Activated naive CD8-positive, alpha-beta T cell treated with anti-CD3 and anti-CD28 coated beads, Interleukin-2, amount 50 U/mL, for 24 hours (primary cell): ENCODE data around the gene LRP8.
"Not testable (repeated sequence)": the region's sequence is repeated elsewhere in the genome, so short reads cannot be mapped to it uniquely, and the experiment has no call there.

Source experiments
- ATAC-seq: fragments of 150-1000 bp; cut with Tn5 transposase; one replicate; pipeline ENCODE4 v1.10.0; 2021
- DNase-seq: peaks from one replicate; pipeline ENCODE4 v3.0.0; 2021
- H3K27ac Mint-ChIP-seq: one replicate; pipeline ENCODE4 v1.8.0; 2021; ENCODE audit warnings: mild to moderate bottlenecking, mixed read lengths
- H3K27me3 Mint-ChIP-seq: one replicate; pipeline ENCODE4 v1.8.0; 2021; ENCODE audit warnings: mixed read lengths
- H3K36me3 Mint-ChIP-seq: one replicate; pipeline ENCODE4 v1.8.0; 2021; ENCODE audit warnings: low read depth, mixed read lengths
- H3K4me1 Mint-ChIP-seq: one replicate; pipeline ENCODE4 v1.8.0; 2021; ENCODE audit warnings: mixed read lengths
- H3K4me3 Mint-ChIP-seq: one replicate; pipeline ENCODE4 v1.8.0; 2021; ENCODE audit warnings: mild to moderate bottlenecking, moderate library complexity, mixed read lengths
- H3K9me3 Mint-ChIP-seq: one replicate; pipeline ENCODE4 v1.8.0; 2021; ENCODE audit warnings: mixed read lengths

The LRP8 gene

GRCh38 chr1:53288002-53288789 is 39.7 kb downstream of the LRP8 start:
- H3K36me3 Mint-ChIP-seq, result peaks cover 8% of the 10 kb centered on the region
- H3K27me3 Mint-ChIP-seq, result no peaks in the 10 kb centered on the region
- peaks cover 14% of the 10 kb centered on the region for H3K4me1 Mint-ChIP-seq
- ATAC-seq (no peak), DNase-seq (no peak)
- no peak overlapping the region for H3K27ac Mint-ChIP-seq
- no peaks in the 10 kb centered on the region for H3K9me3 Mint-ChIP-seq
- H3K4me3 Mint-ChIP-seq, result no peak overlapping the region

DNA sequence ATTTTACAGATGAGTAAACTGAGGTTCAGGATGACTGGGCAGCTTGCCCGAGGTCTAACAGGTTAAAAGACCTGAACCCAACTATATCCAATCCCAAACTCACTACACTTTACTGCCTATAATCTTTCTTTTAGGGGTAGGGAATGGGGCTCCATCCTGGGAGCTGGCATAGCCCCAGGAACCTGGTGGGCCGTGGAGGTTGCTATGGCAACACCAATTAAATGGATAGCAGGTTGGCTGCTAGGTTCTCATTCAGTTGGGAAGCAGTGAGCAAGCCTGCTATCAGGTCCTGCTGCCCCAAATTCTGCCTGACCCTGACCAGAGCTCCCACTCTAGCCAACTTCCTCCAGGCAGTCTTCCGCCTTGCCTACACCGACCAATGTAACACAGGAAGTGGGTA is 40.9 kb downstream of the LRP8 start:
- Mint-ChIP-seq H3K27me3 (no peaks in the 10 kb centered on the region), H3K4me1 (peaks cover 5% of the 10 kb centered on the region), H3K9me3 (no peaks in the 10 kb centered on the region), H3K27ac (no peak overlapping the region), H3K4me3 (no peak overlapping the region), H3K36me3 (peaks cover 8% of the 10 kb centered on the region)
- ATAC-seq (no peak), DNase-seq (no peak)

- peaks cover 8% of the 10 kb centered on the region for H3K36me3 Mint-ChIP-seq
- ATAC-seq, result peak; percentile 47
- H3K27ac Mint-ChIP-seq, result no peak overlapping the region
- no peak for DNase-seq
- H3K4me1 Mint-ChIP-seq, result peaks cover 5% of the 10 kb centered on the region
- H3K27me3 Mint-ChIP-seq, result no peaks in the 10 kb centered on the region
- H3K4me3 Mint-ChIP-seq, result no peak overlapping the region
- H3K9me3 Mint-ChIP-seq, result no peaks in the 10 kb centered on the region
Observed at GRCh38 chr1:53285969-53286760, 41.7 kb downstream of the LRP8 start.

DNA sequence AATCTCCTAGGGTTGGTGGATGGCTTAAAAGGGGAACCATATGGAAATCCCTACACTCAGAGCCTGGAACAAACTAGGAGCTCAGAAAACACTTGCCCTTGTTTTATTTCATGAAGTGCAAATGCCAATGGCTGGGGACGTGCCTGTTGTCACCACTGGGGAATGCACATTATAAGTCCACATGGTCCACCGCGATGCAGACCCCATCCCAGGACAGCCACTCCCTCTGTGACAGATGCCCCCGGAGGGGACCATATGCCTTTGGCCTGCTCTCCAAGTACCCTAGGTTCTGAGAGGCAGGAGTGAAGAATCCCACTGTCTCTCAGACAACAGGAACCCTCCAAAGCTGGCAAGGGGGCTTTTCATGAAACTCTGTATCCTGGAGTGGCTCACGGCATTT is 42.3 kb downstream of the LRP8 start:
- Mint-ChIP-seq H3K9me3 (no peaks in the 10 kb centered on the region), H3K27ac (no peak overlapping the region), H3K36me3 (peaks cover 11% of the 10 kb centered on the region), H3K27me3 (no peaks in the 10 kb centered on the region), H3K4me3 (no peak overlapping the region), H3K4me1 (peaks cover 5% of the 10 kb centered on the region)
- DNase-seq (no peak), ATAC-seq (no peak)

DNA sequence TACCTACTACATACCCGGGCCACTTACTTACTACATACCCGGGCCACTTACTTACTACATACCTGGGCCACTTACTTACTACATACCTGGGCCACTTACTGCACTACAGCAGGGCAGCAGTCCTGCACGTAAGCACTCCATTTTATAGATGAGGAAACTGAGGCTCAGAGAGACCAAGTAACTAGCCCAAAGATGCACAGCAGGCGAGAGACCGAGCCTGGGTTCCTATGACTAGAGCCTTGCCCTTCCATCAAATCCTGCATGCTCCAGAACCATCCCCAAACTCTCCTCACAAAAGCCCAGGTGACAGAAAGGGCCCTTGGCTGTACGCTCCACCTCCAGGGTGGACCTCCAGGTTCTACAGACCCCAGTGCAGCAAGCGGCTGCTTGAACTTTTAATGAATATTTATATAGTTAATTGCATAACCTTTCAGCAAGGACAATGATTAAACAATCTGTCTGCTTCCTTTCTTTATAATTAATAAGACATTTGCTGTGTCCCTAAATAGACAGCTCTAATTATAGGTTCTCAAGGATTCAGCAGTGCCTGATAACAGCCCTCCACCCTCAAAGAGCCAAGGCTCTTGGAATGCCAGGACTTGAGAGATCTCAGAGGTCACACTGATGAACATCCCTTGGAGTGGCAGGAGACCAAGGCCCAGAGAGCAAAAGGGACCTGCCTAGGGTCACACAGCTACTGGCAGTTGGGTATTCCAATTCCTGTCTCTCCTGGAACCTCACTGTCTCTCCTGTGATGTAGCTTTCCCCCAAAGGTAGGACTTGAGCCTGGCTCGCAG is 43.4 kb downstream of the LRP8 start:
- ATAC-seq (no peak), DNase-seq (no peak)
- Mint-ChIP-seq H3K36me3 (peaks cover 17% of the 10 kb centered on the region), H3K4me1 (peaks cover 5% of the 10 kb centered on the region), H3K9me3 (no peaks in the 10 kb centered on the region), H3K27me3 (no peaks in the 10 kb centered on the region), H3K27ac (no peak overlapping the region), H3K4me3 (no peak overlapping the region)

DNA sequence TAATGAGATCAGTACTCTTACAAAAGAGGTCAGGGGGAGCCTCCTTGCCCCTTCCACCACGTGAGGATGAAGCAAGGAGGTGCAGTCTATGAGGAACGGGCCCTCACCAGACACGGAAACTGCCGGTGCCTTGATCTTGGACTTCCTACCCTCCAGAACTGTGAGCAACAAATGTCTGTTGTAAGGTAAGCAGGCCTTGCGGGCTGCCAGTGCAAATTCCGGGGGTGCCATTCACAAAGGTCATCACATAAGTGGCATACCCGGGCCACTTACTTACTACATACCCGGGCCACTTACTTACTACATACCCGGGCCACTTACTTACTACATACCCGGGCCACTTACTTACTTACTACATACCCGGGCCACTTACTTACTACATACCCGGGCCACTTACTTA is 44.7 kb downstream of the LRP8 start:
- H3K27ac Mint-ChIP-seq, H3K4me1 Mint-ChIP-seq, DNase-seq, ATAC-seq, H3K4me3 Mint-ChIP-seq, H3K9me3 Mint-ChIP-seq, H3K27me3 Mint-ChIP-seq: not testable (repeated sequence)
- H3K36me3 Mint-ChIP-seq, result peaks cover 16% of the 10 kb centered on the region

DNA sequence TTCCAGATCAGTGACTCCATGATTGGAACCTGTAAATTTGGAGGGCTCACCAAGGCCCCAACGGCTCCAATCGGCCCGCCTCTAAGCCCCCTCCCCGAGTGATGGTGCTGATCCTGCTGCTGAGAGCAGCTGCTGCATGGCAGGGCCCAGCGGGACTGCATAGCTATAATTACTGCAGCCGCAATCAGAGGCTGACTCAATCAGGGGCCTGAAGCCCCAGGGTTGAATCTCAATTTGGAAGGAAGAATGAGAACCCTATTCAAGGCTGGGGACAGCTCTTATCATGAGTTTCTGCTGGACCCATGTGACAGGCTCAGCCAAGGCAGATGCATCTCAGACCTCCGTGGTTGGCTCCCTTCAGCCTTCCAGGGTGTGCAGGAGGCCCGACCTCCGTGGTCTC is 46.7 kb downstream of the LRP8 start:
- Mint-ChIP-seq H3K36me3 (peaks cover 19% of the 10 kb centered on the region), H3K4me1 (no peaks in the 10 kb centered on the region), H3K27me3 (no peaks in the 10 kb centered on the region), H3K4me3 (no peak overlapping the region), H3K9me3 (no peaks in the 10 kb centered on the region), H3K27ac (peak overlapping the region; percentile 14)
- ATAC-seq (no peak), DNase-seq (no peak)

DNA sequence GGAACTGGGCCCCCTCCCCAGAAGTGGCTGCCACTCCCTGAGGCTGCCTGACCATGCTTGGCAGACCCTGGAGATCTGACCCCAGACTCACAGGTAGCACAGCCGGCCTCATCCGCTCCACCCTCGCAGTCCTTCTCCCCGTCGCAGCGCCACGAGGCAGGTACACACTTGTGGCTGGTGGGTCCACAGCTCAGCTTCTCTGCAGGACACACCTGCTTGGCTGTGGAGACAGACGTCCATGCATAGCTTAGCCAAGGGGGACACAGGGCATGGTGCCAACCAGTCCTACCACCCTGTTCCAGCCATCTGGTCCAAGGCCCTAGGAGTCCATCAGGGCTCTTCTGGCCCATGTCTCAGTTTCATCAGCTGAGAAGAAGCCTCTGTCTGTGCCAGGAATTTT is 47.4 kb downstream of the LRP8 start:
- ATAC-seq, result no peak
- DNase-seq, result no peak
- H3K27me3 Mint-ChIP-seq, result no peaks in the 10 kb centered on the region
- peaks cover 20% of the 10 kb centered on the region for H3K36me3 Mint-ChIP-seq
- H3K4me3 Mint-ChIP-seq, result no peak overlapping the region
- peak overlapping the region; percentile 14 for H3K27ac Mint-ChIP-seq
- no peaks in the 10 kb centered on the region for H3K4me1 Mint-ChIP-seq
- H3K9me3 Mint-ChIP-seq, result no peaks in the 10 kb centered on the region

GRCh38 chr1:53279296-53280200 is 48.3 kb downstream of the LRP8 start:
- ATAC-seq (no peak), DNase-seq (no peak)
- Mint-ChIP-seq H3K4me3 (no peak overlapping the region), H3K36me3 (peaks cover 22% of the 10 kb centered on the region), H3K27ac (no peak overlapping the region), H3K9me3 (no peaks in the 10 kb centered on the region), H3K4me1 (no peaks in the 10 kb centered on the region), H3K27me3 (no peaks in the 10 kb centered on the region)

- no peaks in the 10 kb centered on the region for H3K27me3 Mint-ChIP-seq
- no peaks in the 10 kb centered on the region for H3K9me3 Mint-ChIP-seq
- H3K27ac Mint-ChIP-seq, result no peak overlapping the region
- DNase-seq (peak; percentile 69), ATAC-seq (peak; percentile 58)
- no peak overlapping the region for H3K4me3 Mint-ChIP-seq
- H3K4me1 Mint-ChIP-seq, result no peaks in the 10 kb centered on the region
- peaks cover 29% of the 10 kb centered on the region for H3K36me3 Mint-ChIP-seq
Observed at GRCh38 chr1:53278298-53278725, 49.6 kb downstream of the LRP8 start.

- DNase-seq, result no peak
- no peak overlapping the region for H3K4me3 Mint-ChIP-seq
- no peaks in the 10 kb centered on the region for H3K9me3 Mint-ChIP-seq
- no peak overlapping the region for H3K27ac Mint-ChIP-seq
- no peaks in the 10 kb centered on the region for H3K27me3 Mint-ChIP-seq
- H3K4me1 Mint-ChIP-seq, result no peaks in the 10 kb centered on the region
- peaks cover 37% of the 10 kb centered on the region for H3K36me3 Mint-ChIP-seq
- no peak for ATAC-seq
Observed at GRCh38 chr1:53277326-53277725, 50.5 kb downstream of the LRP8 start.

- no peak overlapping the region for H3K27ac Mint-ChIP-seq
- DNase-seq (no peak), ATAC-seq (no peak)
- H3K4me3 Mint-ChIP-seq, result no peak overlapping the region
- no peaks in the 10 kb centered on the region for H3K27me3 Mint-ChIP-seq
- H3K9me3 Mint-ChIP-seq, result no peaks in the 10 kb centered on the region
- no peaks in the 10 kb centered on the region for H3K4me1 Mint-ChIP-seq
- peaks cover 37% of the 10 kb centered on the region for H3K36me3 Mint-ChIP-seq
Observed at GRCh38 chr1:53276902-53277281, 51.0 kb downstream of the LRP8 start.

DNA sequence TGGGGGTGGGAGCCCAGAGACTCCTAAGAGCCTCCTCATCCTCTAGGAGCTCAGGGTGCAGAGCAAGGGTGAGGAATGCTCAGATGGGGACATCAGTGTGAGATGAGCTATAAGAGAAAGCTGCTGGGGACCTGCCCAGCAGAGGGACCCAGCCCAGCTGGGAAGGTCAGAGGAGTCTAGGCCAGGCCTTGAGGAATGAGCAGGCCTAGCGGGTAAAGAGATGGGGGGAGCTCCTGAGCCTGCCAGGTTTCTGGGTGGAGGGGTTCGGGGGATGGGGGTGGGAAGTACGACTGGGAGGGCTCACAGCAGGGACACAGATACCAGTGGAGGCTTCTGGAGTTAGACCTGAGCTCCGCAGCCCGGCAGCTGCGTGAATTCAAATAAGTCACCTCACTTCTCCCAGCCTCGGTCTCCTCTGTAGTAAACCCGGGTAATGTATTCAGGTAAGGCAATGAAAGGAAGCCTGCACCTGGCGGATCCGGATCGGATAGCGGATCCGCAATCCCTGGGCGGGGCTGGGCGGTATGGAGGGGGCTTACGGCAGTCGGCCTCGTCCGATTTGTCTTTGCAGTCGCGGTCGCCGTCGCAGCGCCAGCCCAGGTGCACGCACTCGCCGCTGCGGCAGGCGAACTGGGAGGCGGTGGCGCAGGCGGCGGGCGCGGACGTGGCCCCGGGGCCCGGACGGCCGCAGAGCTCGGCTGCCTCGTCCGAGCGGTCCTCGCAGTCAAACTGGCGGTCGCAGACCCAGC is 51.5 kb downstream of the LRP8 start:
- Mint-ChIP-seq H3K4me3 (no peak overlapping the region), H3K9me3 (no peaks in the 10 kb centered on the region), H3K4me1 (no peaks in the 10 kb centered on the region), H3K36me3 (peaks cover 36% of the 10 kb centered on the region), H3K27me3 (no peaks in the 10 kb centered on the region), H3K27ac (no peak overlapping the region)
- no peak for DNase-seq
- ATAC-seq, result no peak
